Stimulated activated effector memory CD8-positive, alpha-beta T cell treated with anti-CD3 and anti-CD28 coated beads, Interleukin-12 subunit alpha, Interleukin-12 subunit beta, amount 100 ng/mL, for 72 hours (primary cell): ENCODE results near the gene CNTNAP2.

Experiments used
- ATAC-seq: fragments of 150-1000 bp; cut with Tn5 transposase; 2 replicates; pipeline ENCODE4 v1.10.0; 2021
- DNase-seq, 2 donors: peaks; one replicate each; pipeline ENCODE4 v3.0.0; 2021 to 2022; ENCODE audit warnings: low spot score in 2 of 2
- H3K27ac Mint-ChIP-seq: one replicate; pipeline ENCODE4 v1.8.0; 2022; ENCODE audit warnings: mild to moderate bottlenecking, mixed read lengths
- H3K36me3 Mint-ChIP-seq: one replicate; pipeline ENCODE4 v1.8.0; 2022; ENCODE audit warnings: mild to moderate bottlenecking, mixed read lengths
- H3K4me1 Mint-ChIP-seq: one replicate; pipeline ENCODE4 v1.8.0; 2022; ENCODE audit warnings: mixed read lengths
- H3K4me3 Mint-ChIP-seq: one replicate; pipeline ENCODE4 v1.8.0; 2022; ENCODE audit warnings: mild to moderate bottlenecking, mixed read lengths
- H3K9me3 Mint-ChIP-seq: one replicate; pipeline ENCODE4 v1.8.0; 2022; ENCODE audit warnings: mixed read lengths

The CNTNAP2 gene

DNA sequence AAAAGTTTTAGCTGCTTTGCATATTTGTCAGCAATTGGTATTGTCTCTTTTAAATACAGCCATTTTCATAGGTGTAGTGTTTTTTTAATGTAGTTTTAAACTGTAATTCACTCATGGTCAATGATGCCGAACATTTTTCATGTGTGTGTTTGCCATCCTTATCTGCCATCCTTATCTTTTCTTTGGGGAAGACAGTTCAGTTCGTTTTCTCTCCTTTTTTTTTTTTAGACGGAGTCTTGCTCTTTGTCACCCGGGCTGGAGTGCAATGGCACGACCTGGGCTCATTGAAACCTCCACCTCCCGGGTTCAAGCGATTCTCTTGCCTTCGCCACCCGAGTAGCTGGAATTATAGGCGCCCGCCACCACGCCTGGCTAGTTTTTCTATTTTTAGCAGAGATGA, 545.3 kb downstream of the CNTNAP2 start:
- no peak overlapping the region for H3K4me3 Mint-ChIP-seq
- no peak overlapping the region for H3K27ac Mint-ChIP-seq
- H3K36me3 Mint-ChIP-seq: no peaks in the 10 kb centered on the region
- H3K9me3 Mint-ChIP-seq: peaks cover 32% of the 10 kb centered on the region
- no peaks in the 10 kb centered on the region for H3K4me1 Mint-ChIP-seq
- ATAC-seq (no peak), DNase-seq (no peak)

DNA sequence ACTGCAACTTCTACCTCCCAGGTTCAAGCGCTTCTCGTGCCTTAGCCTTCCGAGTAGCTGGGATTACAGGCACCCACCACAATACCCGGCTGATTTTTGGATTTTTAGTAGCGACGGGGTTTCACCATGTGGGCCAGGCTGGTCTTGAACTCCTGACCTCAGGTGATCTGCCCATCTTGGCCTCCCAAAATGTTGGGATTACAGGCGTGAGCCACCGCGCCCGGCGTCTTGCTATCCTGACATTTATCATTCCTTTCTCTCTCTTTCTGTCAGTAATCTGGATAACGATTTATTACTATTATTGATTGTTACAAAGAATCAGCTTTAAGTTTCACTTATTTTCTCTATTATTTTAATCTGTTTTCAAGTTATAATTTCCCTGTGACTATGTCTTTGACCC, 548.4 kb downstream of the CNTNAP2 start:
- no peaks in the 10 kb centered on the region for H3K4me1 Mint-ChIP-seq
- ATAC-seq: no peak
- H3K9me3 Mint-ChIP-seq: peaks cover 31% of the 10 kb centered on the region
- H3K4me3 Mint-ChIP-seq: no peak overlapping the region
- no peaks in the 10 kb centered on the region for H3K36me3 Mint-ChIP-seq
- DNase-seq: no peak
- no peak overlapping the region for H3K27ac Mint-ChIP-seq

DNA sequence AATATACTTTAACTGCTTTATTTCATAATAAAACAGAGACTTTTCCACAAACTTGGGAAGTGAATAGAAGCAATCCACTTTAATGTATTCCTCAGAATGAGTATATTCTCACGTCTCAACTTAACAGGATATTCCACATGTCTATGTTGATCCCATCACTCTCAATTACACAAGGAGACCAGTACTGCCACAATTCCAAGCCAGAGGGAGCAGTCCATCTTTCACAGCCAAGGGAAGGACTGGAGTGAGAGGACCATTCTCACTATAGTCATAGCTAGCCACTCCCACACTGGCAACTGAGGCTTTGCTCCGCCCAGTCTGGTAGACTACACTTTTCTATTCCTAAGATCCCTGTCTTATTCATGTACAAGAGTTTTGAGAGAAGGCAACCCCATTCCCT, 553.9 kb downstream of the CNTNAP2 start:
- no peak for ATAC-seq
- DNase-seq: no peak
- Mint-ChIP-seq H3K9me3 (peaks cover 30% of the 10 kb centered on the region), H3K4me3 (no peak overlapping the region), H3K36me3 (no peaks in the 10 kb centered on the region), H3K27ac (no peak overlapping the region), H3K4me1 (no peaks in the 10 kb centered on the region)

DNA sequence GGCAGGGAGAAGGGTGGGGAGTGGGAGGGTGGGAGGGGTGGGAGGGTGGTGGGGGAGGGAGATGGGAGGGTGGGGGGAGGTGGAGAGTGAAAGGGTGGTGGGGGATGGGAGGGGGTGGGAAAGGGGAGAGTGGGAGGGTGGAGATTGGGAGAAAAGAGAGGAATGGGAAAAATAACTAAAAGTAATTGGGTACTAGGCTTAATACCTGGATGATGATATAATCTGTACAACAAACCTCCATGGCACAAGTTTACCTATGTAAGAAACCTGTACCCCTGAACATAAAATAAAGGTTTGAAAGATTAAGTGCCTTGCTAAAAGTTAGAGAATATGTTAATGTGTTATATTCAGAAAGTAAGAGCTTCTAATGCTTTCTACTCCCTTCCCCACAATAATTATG, 564.9 kb downstream of the CNTNAP2 start:
- Mint-ChIP-seq H3K36me3 (no peaks in the 10 kb centered on the region), H3K27ac (no peak overlapping the region), H3K4me3 (no peak overlapping the region), H3K9me3 (peaks cover 14% of the 10 kb centered on the region), H3K4me1 (no peaks in the 10 kb centered on the region)
- DNase-seq (no peak), ATAC-seq (no peak)

DNA sequence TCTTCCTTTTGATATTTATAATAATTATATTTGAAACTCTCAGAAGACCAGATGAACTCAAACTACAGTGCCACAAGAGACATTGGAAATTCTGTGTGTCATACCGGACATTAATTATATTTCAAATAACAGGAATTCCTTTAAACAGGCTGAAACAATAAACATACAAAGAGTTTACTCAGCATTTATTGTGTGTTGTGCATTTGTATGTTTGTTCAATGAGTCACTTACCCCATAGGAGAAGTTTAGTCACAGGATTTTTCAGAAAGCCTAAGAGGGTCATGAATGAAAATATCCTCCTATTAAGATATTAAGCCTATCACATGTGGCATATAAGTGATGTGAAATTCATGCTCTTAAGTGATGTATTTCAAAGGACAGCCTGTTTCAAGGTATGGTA, 566.8 kb downstream of the CNTNAP2 start:
- H3K27ac Mint-ChIP-seq: no peak overlapping the region
- H3K4me3 Mint-ChIP-seq: no peak overlapping the region
- ATAC-seq (no peak), DNase-seq (no peak)
- H3K36me3 Mint-ChIP-seq: no peaks in the 10 kb centered on the region
- H3K9me3 Mint-ChIP-seq: peaks cover 13% of the 10 kb centered on the region
- H3K4me1 Mint-ChIP-seq: no peaks in the 10 kb centered on the region

DNA sequence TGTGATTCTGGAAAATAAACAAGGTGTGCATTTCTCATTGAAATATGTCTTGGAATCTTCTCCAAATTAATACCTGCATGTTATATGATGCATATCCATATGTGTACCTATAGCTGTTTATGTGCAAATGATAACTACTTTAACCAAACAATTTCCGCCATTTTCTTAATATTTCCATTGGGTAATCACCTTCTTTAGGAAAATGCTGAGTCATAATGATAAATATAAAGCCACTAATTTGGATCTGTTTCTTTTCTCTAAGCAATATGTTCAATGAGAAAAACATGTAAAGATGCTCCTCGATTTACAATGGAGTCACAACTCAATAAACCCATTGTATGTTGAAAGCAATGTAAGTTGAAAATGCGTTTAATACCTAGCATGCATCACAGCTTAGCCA, 574.4 kb downstream of the CNTNAP2 start:
- H3K9me3 Mint-ChIP-seq: peaks cover 5% of the 10 kb centered on the region

DNA sequence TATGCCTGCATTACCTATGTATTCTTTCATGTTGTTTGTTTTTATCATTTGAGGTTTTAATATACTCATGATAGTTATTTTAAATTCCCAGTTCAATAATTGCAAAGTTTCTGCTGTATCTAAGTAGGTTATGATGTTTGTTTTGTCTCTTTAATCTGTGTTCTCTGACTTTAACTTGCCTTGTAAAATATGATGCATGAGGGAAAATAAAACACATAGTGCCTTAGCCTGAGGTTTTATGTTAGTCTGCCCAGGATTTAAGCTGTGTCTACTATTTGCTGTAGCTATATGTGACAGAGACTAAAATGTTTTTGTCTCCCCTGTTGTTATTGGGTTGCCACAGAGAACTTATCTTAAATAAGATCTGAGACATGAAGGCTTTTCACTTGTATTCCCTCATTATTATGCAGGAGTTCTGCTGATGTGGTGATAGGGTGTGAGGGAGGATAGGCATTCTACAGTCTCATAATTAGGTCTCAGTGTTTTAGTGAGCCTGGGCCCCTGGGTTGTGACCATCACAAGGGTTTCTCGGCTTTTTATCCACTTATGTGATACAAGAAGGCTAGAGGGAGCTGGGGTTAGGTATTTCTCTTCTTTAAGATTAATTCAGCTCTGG, 582.5 kb downstream of the CNTNAP2 start:
- no peak for ATAC-seq
- no peaks in the 10 kb centered on the region for H3K36me3 Mint-ChIP-seq
- H3K4me1 Mint-ChIP-seq: no peaks in the 10 kb centered on the region
- H3K27ac Mint-ChIP-seq: no peak overlapping the region
- no peak overlapping the region for H3K4me3 Mint-ChIP-seq
- DNase-seq: no peak
- peaks cover 18% of the 10 kb centered on the region for H3K9me3 Mint-ChIP-seq

More for the DNA sequence above, 574.4 kb downstream of the CNTNAP2 start:
- H3K36me3 Mint-ChIP-seq: no peaks in the 10 kb centered on the region
- no peak for ATAC-seq
- no peak overlapping the region for H3K27ac Mint-ChIP-seq
- H3K4me3 Mint-ChIP-seq: no peak overlapping the region
- H3K4me1 Mint-ChIP-seq: no peaks in the 10 kb centered on the region
- no peak for DNase-seq

DNA sequence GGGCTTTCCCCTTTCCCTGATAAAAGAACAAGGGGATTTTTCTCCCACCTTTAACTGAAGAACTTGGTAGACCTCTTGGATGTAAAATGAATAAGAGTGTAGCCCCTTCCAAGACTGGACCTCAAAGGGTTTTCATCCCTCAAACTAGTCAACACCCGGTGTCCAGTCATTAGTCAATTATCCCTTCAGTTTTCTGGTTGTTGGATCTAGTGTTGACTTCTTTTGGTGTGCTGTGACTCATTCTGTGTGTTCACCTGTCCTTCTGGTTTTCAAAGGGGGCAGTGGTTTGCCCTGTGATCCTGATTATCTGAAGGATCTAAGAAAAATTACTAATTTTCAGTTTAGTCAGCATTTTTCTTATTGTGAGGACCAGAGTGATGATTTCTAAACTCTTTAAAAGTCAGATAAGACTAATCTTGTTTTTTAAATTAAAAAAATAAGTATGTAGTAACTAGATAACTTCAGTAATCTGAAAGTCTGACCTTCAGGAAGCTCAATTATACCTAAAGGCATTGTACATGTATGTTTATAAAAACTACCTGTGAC, 583.5 kb downstream of the CNTNAP2 start:
- H3K4me3 Mint-ChIP-seq: no peak overlapping the region
- DNase-seq (no peak), ATAC-seq (no peak)
- no peaks in the 10 kb centered on the region for H3K36me3 Mint-ChIP-seq
- no peaks in the 10 kb centered on the region for H3K4me1 Mint-ChIP-seq
- H3K9me3 Mint-ChIP-seq: peaks cover 18% of the 10 kb centered on the region
- H3K27ac Mint-ChIP-seq: no peak overlapping the region

DNA sequence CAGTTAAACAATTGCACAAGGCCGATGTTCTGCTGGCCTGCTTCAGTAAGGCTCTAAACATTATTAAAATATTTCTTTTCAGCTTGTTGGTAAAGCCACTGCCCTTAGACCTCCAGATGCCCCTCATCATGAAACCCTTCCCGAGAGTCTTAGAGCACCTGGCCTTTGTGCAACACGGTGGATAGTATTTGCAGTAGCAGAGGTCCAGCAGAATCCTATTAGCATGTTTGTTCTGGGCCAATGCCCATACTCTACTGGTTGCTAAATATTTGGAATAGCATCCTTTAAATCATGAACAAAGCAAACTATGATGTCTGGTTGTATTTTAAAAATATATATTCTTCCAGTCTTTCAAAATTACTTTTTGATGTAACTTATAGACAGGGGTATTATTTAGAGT, 584.6 kb downstream of the CNTNAP2 start:
- no peaks in the 10 kb centered on the region for H3K36me3 Mint-ChIP-seq
- no peak overlapping the region for H3K27ac Mint-ChIP-seq
- no peak overlapping the region for H3K4me3 Mint-ChIP-seq
- no peak for ATAC-seq
- H3K9me3 Mint-ChIP-seq: peaks cover 21% of the 10 kb centered on the region
- DNase-seq: no peak
- no peaks in the 10 kb centered on the region for H3K4me1 Mint-ChIP-seq

DNA sequence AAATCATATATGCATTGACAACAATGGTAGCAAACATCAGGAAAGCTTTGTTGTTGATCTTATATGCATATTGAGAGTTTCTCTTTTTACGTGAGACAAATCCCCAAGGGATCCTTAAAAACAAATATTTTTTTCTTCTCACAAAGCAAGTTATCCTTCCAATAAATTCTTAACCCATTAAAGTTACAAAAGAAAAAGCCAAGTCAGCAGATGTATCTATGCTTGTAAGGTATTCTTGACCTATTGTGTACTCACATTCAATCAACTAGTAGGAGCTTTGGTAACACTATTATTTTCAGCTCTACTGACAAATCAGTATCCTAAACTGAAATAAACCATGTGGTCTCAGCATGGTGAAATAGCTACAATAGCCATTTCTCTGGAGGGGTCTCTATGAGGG, 586.3 kb downstream of the CNTNAP2 start:
- H3K36me3 Mint-ChIP-seq: no peaks in the 10 kb centered on the region
- no peak overlapping the region for H3K4me3 Mint-ChIP-seq
- peaks cover 20% of the 10 kb centered on the region for H3K9me3 Mint-ChIP-seq
- ATAC-seq (no peak), DNase-seq (no peak)
- no peak overlapping the region for H3K27ac Mint-ChIP-seq
- no peaks in the 10 kb centered on the region for H3K4me1 Mint-ChIP-seq

DNA sequence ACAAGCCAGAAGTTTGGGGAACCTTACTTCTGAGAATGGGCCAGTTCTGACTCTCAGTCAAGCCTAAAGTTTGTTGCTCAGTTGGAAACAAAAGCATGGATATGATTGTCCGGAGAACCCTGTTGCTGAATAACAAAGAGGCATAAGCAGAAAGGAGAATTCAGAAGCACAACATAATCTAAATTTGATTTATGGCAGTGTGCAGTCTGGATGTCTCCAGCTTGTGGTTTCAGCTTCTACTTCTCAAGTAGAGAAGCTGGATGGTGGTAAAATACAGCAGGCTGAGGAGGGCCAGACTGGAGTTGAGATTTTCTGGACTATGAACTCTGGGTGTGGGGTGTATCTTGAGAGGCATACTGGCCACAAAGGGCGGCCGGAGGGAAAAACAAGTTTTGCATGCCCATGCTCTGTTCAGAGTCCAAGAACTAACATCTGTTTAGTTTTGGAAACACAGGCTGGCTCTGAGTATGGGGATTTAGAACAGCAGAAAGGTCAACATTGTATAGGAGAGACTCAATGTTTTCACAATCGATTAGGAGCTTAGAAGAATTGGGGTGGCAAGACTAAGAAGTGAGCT, 592.9 kb downstream of the CNTNAP2 start:
- Mint-ChIP-seq H3K9me3 (peaks cover 16% of the 10 kb centered on the region), H3K36me3 (no peaks in the 10 kb centered on the region), H3K4me3 (no peak overlapping the region), H3K27ac (no peak overlapping the region), H3K4me1 (no peaks in the 10 kb centered on the region)
- DNase-seq (no peak), ATAC-seq (no peak)

DNA sequence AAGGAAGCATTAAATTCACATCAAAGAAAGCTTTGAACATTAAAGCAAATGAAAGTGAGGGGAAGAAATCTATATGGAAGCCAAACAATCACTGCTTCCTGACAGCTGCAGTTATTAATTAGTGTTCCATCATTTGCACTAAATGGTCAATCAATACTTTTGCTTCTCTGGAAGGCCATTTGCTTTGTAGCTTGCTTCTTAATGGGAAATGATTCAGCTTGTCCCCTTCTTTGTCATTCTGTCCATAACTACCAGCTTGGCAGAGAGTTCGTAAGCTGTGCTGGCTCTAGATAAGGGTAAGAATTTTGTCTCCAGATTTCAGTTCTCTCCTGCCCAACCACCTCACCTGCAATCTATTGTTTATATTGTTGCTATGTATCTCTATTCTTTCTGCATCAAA, 596.6 kb downstream of the CNTNAP2 start:
- ATAC-seq: no peak
- H3K9me3 Mint-ChIP-seq: peaks cover 9% of the 10 kb centered on the region

DNA sequence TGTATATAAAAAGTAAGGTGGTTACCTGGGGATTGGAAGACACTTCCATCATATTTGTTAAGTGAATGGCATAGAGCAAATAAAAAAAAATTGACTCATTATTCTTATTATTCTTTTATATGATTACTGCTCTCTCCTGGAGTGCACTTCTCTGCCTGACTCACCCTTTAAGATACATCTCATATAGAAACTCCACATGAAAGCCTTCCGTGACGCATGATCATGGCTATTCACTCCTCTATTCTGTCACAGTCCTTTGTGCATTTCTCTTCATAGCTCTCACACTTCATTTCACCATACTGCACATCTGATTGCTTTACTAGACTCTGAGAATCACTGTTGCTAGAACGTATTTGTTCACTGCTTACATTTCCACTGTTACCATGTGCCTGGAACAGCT, 597.3 kb downstream of the CNTNAP2 start:
- DNase-seq: no peak

More for the DNA sequence above, 596.6 kb downstream of the CNTNAP2 start:
- Mint-ChIP-seq H3K36me3 (no peaks in the 10 kb centered on the region), H3K4me1 (no peaks in the 10 kb centered on the region), H3K4me3 (no peak overlapping the region), H3K27ac (no peak overlapping the region)
- no peak for DNase-seq

DNA sequence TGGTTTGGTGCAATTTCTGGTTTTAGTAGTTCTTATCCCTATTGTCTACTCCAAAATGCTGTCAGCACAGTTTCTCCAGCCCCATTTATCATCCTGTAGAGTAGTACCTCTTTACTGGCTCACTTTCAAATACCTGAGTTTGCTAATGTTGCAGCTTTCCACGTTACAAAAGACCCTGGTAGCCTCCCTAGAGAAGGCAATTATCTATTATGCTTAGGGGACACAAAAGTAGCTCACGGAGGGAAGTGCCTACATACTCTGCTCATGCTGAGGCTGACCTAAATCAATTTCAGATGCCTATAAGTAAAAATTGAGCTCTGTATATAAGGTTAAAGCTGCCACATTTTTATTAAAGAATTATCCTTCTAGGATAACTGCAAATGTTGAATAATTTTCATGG, 603.6 kb downstream of the CNTNAP2 start:
- Mint-ChIP-seq H3K9me3 (no peaks in the 10 kb centered on the region), H3K27ac (no peak overlapping the region), H3K4me1 (no peaks in the 10 kb centered on the region), H3K4me3 (no peak overlapping the region), H3K36me3 (no peaks in the 10 kb centered on the region)
- DNase-seq: no peak
- ATAC-seq: no peak

More for the DNA sequence above, 597.3 kb downstream of the CNTNAP2 start:
- H3K9me3 Mint-ChIP-seq: peaks cover 9% of the 10 kb centered on the region
- ATAC-seq: no peak
- no peaks in the 10 kb centered on the region for H3K36me3 Mint-ChIP-seq
- no peaks in the 10 kb centered on the region for H3K4me1 Mint-ChIP-seq
- no peak overlapping the region for H3K4me3 Mint-ChIP-seq
- no peak overlapping the region for H3K27ac Mint-ChIP-seq

DNA sequence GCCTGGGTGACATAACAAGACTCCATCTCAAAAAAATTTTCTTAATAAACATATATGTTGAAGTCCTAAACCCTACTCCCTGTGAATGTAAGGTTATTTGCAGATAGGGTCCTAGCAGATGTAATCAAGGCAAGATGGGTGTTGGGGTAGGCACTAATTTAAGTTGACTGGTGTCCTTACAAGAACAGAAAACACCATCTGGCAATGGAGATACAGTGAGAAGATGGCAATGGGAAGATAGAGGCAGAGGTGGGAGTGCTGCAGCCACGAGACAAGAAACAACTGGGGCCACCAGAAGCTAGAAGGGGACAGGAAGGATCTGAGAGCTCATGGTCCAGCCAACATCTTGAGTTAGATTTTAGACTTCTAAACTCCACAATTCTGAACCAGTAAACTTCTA, 606.4 kb downstream of the CNTNAP2 start:
- no peak for ATAC-seq
- Mint-ChIP-seq H3K4me1 (no peaks in the 10 kb centered on the region), H3K36me3 (no peaks in the 10 kb centered on the region), H3K9me3 (peaks cover 4% of the 10 kb centered on the region), H3K27ac (no peak overlapping the region), H3K4me3 (no peak overlapping the region)
- DNase-seq: no peak

DNA sequence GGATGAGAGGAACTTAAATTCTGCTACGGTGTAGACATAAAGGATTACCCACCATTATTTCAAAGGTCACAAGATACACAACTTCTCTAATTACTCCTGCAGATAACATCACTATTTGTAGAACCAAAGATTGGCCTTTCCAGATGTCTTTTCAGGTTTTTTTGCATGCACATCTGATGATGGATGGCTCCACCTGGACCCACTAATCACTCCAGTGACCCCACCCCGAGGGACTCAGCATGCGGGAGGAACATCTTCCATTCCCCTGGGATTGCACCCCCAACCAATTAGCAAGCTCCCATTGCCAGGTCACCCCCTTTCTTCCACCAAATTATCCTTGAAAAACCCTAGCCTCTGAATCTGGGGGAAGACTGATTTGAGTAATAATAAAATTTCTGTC, 608.9 kb downstream of the CNTNAP2 start:
- Mint-ChIP-seq H3K4me3 (no peak overlapping the region), H3K4me1 (no peaks in the 10 kb centered on the region), H3K27ac (no peak overlapping the region)

More for the DNA sequence above, 608.9 kb downstream of the CNTNAP2 start:
- DNase-seq (no peak), ATAC-seq (no peak)
- Mint-ChIP-seq H3K9me3 (peaks cover 8% of the 10 kb centered on the region), H3K36me3 (no peaks in the 10 kb centered on the region)
